Measurements from ENCODE around the gene JAK1.

- TF ChIP-seq BACH1 (tag; IDR thresholded peaks at IDR 0.05) (no peak), ZFP30 (CRISPR knock-in tag; IDR thresholded peaks at IDR 0.05; ENCODE audit: borderline replicate concordance) (no peak), CTCF (IDR thresholded peaks at IDR 0.05 in 2 of 3, conservative IDR thresholded peaks at IDR 0.05 in 1 of 3; ENCODE audit: insufficient read depth in 2 of 3, low read depth in 1 of 3, low read length in 3 of 3) (no peak), POLR2A (conservative IDR thresholded peaks at IDR 0.05) (no peak), HDGF (IDR thresholded peaks at IDR 0.05) (no peak), EZH2 (IDR thresholded peaks at IDR 0.05; ENCODE audit: borderline replicate concordance, low read depth, low read length) (no peak), MYC (IDR thresholded peaks at IDR 0.05; ENCODE audit: low read depth, low read length) (no peak), MYC (CRISPR knock-in tag; IDR thresholded peaks at IDR 0.05; ENCODE audit: borderline replicate concordance, low read depth) (no peak), ZFX (CRISPR knock-in tag; IDR thresholded peaks at IDR 0.05) (no peak)
These were observed 94.3 kb downstream of the JAK1 start for GRCh38 chr1:64872067-64872466.

Measured in K562 (cell line).